DOHH2 (cell line): ENCODE data around the gene CHD9NB.

Experiments used
- CTCF ChIP-seq: fragments of 200-600 bp; sonication (generic); IDR thresholded peaks from one replicate; pipeline ENCODE4 v1.5.1; 2014; ENCODE audit warnings: antibody characterized with exemption, mild to moderate bottlenecking, low read depth, low read length; ENCODE audit not compliant: poor library complexity, severe bottlenecking
- EZH2phosphoT487 ChIP-seq: fragments of 200-600 bp; sonication (generic); IDR thresholded peaks from 2 replicates; pipeline ENCODE4 v1.6.1; 2017; ENCODE audit warnings: borderline replicate concordance, mild to moderate bottlenecking, antibody characterized with exemption, low read length, moderate library complexity, mixed read lengths

DNA sequence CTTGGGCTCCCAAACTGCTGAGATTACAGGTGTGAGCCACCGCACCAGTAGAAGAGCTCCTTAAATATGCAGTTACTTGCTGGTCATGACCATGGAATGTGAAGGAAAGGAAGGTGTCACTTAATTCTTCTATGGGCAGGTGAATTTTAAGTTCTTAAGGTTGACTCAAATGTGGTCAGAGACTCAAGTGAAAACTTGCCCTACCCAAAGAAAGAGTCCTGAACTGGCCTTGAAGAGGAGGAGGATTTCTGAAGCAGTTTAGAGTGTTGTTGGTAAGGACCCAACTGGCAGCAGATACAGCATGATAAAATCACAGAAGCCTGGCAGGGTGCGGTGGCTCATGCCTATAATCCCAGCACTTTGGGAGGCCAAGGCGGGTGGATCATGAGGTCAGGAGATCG lies 31.4 kb upstream of the CHD9NB start:
- TF ChIP-seq CTCF, result no peak
- TF ChIP-seq EZH2phosphoT487, result no peak
